ENCODE measurements around the gene IKZF3.
"Not testable (repeated sequence)": the region's sequence is repeated elsewhere in the genome, so short reads cannot be mapped to it uniquely, and the experiment has no call there.

IKZF3 gene

GRCh38 chr17:39863918-39864746 is at the start of gene IKZF3:
Gene IKZF3 (minus strand): TSS chr17:39864312. CDS start chr17:39864126, 186 bp downstream.
- DNase-seq = peak; percentile 76 to 77

- no peak for DNase-seq
Observed at GRCh38 chr17:39908789-39909352, 44.8 kb upstream of the IKZF3 start.

- no peak for DNase-seq
Observed at GRCh38 chr17:39904990-39905288, 40.8 kb upstream of the IKZF3 start.

GRCh38 chr17:39903158-39903884 is 39.2 kb upstream of the IKZF3 start:
- DNase-seq = no peak

- DNase-seq = not testable (repeated sequence)
Observed at GRCh38 chr17:39902027-39902426, 37.9 kb upstream of the IKZF3 start.

GRCh38 chr17:39899215-39899614 is 35.1 kb upstream of the IKZF3 start:
- no peak for DNase-seq

- DNase-seq = no peak
Observed at GRCh38 chr17:39898088-39898487, 34.0 kb upstream of the IKZF3 start.

GRCh38 chr17:39894681-39895376 is 30.7 kb upstream of the IKZF3 start:
- DNase-seq = no peak

GRCh38 chr17:39889200-39889599 is 25.1 kb upstream of the IKZF3 start:
- DNase-seq = no peak

- no peak for DNase-seq
Observed at GRCh38 chr17:39887078-39887477, 23.0 kb upstream of the IKZF3 start.

GRCh38 chr17:39886102-39886501 is 22.0 kb upstream of the IKZF3 start:
- not testable (repeated sequence) for DNase-seq

- no peak for DNase-seq
Observed at GRCh38 chr17:39872751-39873150, 8.6 kb upstream of the IKZF3 start.

GRCh38 chr17:39871801-39872200 is 7.7 kb upstream of the IKZF3 start:
- no peak for DNase-seq

GRCh38 chr17:39870776-39871175 is 6.7 kb upstream of the IKZF3 start:
- DNase-seq = no peak

GRCh38 chr17:39868554-39868942 is 4.4 kb upstream of the IKZF3 start:
- no peak for DNase-seq

GRCh38 chr17:39867880-39868553 is 3.9 kb upstream of the IKZF3 start, which contains the start of gene ZPBP2:
Gene ZPBP2 (plus strand): TSS chr17:39868202. CDS start chr17:39868355, 153 bp downstream.
- DNase-seq = peak; percentile 47 to 52

GRCh38 chr17:39867084-39867879 is 3.2 kb upstream of the IKZF3 start:
- DNase-seq = peak; percentile 43 to 48

GRCh38 chr17:39866013-39866730 is 2.1 kb upstream of the IKZF3 start:
- DNase-seq = no peak

GRCh38 chr17:39863244-39863917 is 731 bp downstream of the IKZF3 start:
- DNase-seq = no peak

GRCh38 chr17:39861235-39861634 is 2.9 kb downstream of the IKZF3 start:
- DNase-seq = no peak

All from stimulated activated CD4-positive, alpha-beta T cell treated with anti-CD3 and anti-CD28 coated beads, Interleukin-2, amount 100 ng/mL, for 48 hours (primary cell).